Dermis blood vessel endothelial cell (primary cell): ENCODE measurements around the gene TMEM255B. TPM values are rescaled to one million over a fixed set of nuclear protein-coding genes. Genes with fewer than 3 reads are reported as not detected.
"Not testable (repeated sequence)": the region's sequence is repeated elsewhere in the genome, so short reads cannot be mapped to it uniquely, and the experiment has no call there.

Experiments used
- DNase-seq: peaks from one replicate; pipeline ENCODE4 v3.0.0; 2010
- total RNA-seq: library from RNA; depleted of rRNA; stranded (reverse); fragments of >200 nt; gene quantifications from 2 replicates; pipeline ENCODE4 v1.2.3, GENCODE V29; 2014

TMEM255B gene
- total RNA-seq, 1 donor from 2014 or later = 72.3 TPM

GRCh38 chr13:113734826-113735125, 24.2 kb upstream of the TMEM255B start:
- DNase-seq = no peak

GRCh38 chr13:113735194-113735593, 23.8 kb upstream of the TMEM255B start:
- DNase-seq = no peak

- no peak for DNase-seq
Measured at GRCh38 chr13:113735750-113736149, 23.3 kb upstream of the TMEM255B start.

DNA sequence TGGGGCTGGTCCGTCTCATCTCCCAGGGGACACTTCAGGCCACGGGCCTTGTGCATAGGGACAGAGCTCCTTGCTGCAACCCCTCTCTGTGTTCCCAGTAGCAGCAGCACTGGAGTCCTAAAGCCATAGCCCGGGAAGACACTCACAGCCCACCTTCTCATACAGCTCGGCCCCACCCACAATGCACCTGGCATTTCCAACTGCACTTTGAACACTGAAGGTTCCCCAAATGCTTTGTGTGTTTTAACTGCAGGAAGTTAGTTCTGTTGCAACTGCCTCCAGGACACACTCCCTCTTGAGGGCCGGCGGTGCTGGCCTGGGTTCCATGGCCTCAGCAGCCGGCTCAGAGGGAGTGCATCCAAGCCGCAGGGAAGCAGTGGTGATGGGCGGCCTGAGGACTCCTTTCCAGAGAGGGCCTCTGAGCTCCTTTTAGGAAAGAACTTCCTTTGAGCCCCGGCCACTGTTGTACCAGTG, 22.7 kb upstream of the TMEM255B start:
- no peak for DNase-seq

DNA sequence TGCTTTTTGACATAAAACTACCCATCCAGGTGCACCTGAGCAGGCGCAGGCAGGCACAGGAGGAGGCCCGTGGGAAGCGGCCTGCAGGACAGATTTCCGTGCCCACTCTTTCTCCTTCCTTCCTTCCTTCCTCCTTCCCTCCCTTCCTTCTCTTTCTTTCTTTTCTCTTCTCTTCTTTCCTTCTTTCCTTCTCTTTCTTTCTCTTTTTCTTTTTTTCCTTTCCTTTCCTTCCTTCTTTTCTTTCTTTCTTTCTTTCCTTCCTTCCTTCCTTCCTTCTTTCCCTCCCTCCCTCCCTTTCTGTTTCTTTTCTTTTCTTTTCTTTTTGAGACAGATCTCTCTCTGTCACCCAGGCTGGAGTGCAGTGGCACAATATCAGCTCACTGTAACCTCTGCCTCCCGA, 21.2 kb upstream of the TMEM255B start:
- DNase-seq = no peak

- no peak for DNase-seq
Measured at GRCh38 chr13:113739527-113740285, 19.3 kb upstream of the TMEM255B start.

DNA sequence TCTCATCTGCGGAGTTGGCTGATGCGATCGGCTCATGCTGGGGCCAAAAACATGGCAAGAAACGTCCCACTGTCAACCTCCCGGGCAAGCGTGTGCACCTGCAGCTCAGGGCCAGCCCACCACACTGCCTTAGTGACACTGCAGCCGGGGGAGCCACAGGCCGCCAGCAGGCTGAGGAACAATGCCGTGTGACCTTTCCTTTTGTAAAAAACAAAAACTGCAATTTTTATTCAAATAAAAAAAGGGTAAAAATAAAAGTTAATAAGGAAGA, 18.8 kb upstream of the TMEM255B start:
- DNase-seq = no peak

GRCh38 chr13:113740661-113741060, 18.4 kb upstream of the TMEM255B start:
- DNase-seq = no peak

- no peak for DNase-seq
Measured at GRCh38 chr13:113741191-113741668, 17.8 kb upstream of the TMEM255B start.

GRCh38 chr13:113742000-113742441, 17.0 kb upstream of the TMEM255B start:
- DNase-seq = peak; percentile 49

DNA sequence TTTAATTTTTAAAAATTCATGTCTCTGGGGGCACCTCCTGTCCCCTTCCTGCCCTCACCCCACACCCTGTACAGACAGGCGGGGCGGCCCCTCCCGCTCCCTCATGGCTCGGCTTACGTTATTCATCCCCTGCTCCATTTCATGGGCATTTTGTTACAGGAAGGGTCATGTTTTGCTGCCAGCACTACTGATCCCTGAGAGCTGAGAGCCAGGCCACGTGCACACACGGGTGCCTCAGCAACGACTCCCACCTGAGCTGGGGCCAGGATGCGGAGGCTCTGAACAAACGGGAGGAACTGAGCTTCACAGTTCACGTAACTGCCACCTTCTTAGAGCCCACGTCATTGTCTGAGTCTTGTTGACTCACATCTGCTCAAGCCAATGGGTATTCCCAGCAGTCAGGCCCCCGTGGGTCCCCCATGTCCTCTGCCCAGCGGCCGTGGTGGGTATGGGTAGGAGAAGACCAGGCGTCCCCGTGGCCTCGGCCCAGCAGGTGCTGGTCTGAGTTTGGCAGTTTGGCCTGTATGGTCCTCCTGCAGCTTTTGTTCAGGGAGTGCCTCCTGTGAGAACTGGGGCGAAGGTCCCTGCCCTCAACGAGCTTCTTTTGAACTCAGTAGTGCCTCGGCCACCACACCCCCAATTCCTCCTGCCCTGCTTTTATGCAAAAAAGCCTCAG, 16.4 kb upstream of the TMEM255B start:
- DNase-seq = no peak

GRCh38 chr13:113743366-113744195, 15.4 kb upstream of the TMEM255B start:
- no peak for DNase-seq

DNA sequence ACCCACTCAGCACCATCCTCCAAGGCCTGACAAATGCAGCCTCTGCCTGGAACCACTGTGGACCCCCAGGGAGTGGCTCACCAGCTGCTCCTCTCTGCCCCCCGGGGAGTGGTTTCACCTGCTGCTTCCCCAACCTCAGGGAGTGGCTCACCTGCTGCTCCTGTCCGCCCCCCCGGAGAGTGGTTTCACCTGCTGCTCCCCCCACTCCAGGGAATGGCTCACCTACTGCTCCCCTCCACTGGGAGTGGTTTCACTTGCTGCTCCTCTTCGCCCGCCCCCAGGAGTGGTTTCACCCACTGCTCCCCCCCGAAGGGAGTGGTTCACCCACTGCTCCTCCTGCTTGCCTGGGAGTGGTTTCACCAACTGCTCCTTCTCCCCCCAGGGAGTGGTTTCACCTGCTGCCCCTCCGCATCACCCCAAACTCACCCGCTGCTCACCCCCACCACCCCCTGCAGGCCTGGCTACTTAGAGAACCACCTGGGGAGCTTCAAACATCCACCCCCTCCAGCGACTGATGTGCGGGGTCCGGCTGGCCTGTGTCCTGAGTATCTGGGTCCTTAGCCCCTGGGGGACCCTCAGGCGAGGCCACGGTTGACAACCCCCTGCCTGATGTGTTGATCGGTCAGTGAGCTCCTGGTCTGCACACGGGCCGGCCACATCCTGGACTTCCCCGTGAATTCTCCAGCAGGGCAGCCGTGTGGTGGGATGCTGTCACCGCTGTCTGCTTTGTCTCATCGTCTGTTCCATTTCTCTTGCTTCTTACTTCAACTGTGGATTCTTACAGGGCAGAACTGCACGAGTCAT, 14.6 kb upstream of the TMEM255B start:
- no peak for DNase-seq

DNA sequence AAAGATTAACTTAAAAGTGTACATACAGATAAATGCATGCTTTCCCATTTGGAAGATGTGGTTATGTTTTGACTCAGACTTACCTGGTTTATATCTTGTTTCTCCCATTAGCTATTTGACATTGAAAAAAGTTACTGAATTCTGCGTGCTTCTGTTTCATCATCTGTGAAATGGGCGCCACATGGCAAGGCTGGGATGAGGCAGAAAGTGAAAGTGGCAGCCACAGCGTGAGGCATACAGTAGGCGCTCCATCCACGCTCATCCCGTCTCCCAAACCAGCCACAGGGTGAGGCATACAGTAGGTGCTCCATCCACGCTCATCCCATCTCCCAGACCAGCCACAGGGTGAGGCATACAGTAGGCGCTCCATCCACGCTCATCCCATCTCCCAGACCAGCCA, 14.0 kb upstream of the TMEM255B start:
- DNase-seq = no peak

GRCh38 chr13:113745500-113746142, 13.4 kb upstream of the TMEM255B start:
- not testable (repeated sequence) for DNase-seq

- DNase-seq = no peak
Measured at GRCh38 chr13:113746143-113746525, 12.9 kb upstream of the TMEM255B start.

GRCh38 chr13:113746671-113747070, 12.4 kb upstream of the TMEM255B start:
- no peak for DNase-seq

DNA sequence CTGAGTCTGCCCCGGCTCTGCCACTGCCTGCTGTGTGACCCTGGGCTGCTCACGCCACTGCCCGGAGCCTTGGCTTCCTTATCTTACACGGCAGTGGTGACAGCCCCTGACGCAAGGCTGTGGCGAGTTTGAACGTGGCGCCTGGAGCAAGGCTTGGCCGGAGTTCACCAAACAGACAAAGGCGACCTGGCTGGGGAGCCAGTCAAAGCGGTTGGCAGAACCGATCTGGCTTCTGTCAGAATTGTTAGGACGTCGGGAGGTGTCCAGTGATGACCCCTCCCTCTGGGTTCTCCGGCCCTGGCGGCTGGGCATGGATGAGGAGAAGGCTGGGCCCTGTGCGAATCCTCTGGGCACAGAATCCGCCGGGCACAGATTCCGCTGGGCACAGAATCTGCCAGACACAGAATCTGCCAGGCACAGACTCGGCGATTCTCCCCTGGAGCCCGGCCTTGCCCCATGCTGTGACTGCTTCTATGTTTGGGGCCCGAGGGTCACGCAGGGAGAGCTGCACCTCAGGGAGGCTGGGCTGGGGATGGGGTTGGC, 11.7 kb upstream of the TMEM255B start:
- DNase-seq = no peak

DNA sequence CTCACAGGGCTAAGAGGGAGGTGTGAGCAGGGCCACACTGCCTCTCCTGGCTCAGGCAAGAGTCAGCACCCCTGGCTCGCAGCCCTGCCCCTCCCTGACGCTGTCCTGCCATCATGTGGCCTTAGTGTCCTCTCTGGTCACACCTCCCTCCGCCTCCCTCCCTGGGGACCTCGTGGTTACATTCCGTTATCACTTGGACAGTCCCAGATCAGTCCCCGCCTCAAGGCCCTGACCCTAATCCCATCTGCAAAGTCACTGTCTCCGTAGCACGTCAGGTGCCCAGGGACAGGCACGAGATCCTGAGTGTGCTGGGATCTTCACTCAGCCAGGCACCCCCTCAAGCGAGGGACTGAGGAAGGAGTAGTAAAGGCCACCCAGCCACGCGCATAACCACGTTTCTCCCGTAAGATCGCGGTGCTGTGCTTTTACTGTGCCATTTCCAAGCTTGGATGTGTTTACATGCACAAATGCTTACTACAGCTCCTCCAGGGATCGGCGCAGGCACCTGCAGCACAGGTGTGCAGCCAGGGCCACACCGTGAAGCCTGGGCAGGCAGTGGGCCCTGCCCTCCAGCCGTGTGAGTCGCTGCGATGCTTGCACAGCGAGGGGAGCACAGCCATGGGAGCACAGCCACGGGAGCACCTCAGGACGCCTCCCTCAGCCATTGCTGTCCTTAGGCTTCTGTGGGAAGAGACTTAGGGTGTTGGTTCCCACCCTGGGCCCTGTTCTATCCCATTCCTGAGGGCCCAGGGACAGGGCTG, 10.7 kb upstream of the TMEM255B start:
- no peak for DNase-seq

- DNase-seq = no peak
Measured at GRCh38 chr13:113748862-113749451, 10.1 kb upstream of the TMEM255B start.

DNA sequence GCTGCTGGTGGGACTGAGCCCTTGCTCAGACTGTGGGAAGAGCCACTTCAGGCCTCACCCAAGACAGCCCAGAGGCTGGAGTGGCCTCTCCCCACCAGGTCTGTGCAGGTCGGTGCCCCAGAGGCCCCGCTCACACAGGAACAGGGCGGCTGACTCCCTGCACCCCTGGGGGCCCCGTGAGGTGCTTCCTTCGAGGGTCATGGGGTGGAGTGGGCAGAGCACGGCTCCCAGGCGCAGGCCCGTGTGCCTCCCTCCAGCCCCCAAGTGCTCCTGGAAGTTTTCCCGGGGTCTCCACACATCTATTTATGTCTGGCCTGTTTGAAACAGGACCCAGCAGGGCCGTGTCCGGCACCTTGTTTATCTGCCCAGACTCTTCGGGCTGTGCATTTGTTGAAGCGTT, 9.5 kb upstream of the TMEM255B start:
- no peak for DNase-seq
